Adrenal gland (tissue), 12 donors: ENCODE results near the gene OIT3. TPM values are rescaled to one million over a fixed set of nuclear protein-coding genes. Genes with fewer than 3 reads are reported as not detected.

ENCODE experiments used
- DNase-seq, 7 donors: peaks; one replicate each; pipeline ENCODE4 v3.0.0-alpha.2; 2019 to 2020
- H3K27ac ChIP-seq, 5 donors: fragments of 200-600 bp; sonication (generic) in 4 of 5; 1 replicate in 3 of 5; 2 replicates in 2 of 5; pipeline versions ENCODE4 v1.5.1 to v1.8.0; 2016 to 2020; ENCODE audit warnings: mild to moderate bottlenecking in 1 of 5
- H3K27me3 ChIP-seq: fragments of 200-600 bp; 2 replicates; pipeline ENCODE4 v1.8.0; 2021
- H3K36me3 ChIP-seq, 2 donors: fragments of 200-600 bp; replicated peaks in 1 of 2; 1 replicate in 1 of 2; 2 replicates in 1 of 2; pipeline versions ENCODE4 v1.5.1 to v1.8.0; 2018 to 2022
- H3K4me1 ChIP-seq, 2 donors: fragments of 200-600 bp; replicated peaks in 1 of 2; 1 replicate in 1 of 2; 2 replicates in 1 of 2; pipeline versions ENCODE4 v1.5.1 to v1.8.0; 2018 to 2021
- H3K4me3 ChIP-seq, 4 donors: fragments of 200-600 bp; sonication (generic) in 3 of 4; one replicate each; pipeline ENCODE4 v1.5.1; 2016 to 2018
- H3K9me3 ChIP-seq, 3 donors: fragments of 200-600 bp; sonication (generic) in 1 of 3; replicated peaks in 1 of 3; 1 replicate in 2 of 3; 2 replicates in 1 of 3; pipeline versions ENCODE4 v1.5.1 to v1.8.0; 2016 to 2021
- POLR2A ChIP-seq, 2 donors: fragments of 450-650 bp; IDR thresholded peaks; one replicate each; pipeline ENCODE4 v1.6.1; 2017; ENCODE audit warnings: antibody characterized with exemption in 2 of 2, mild to moderate bottlenecking in 2 of 2, moderate library complexity in 1 of 2
- WGBS, 4 donors: extraction: QIAGEN DNeasy Blood & Tissue Kit in 2 of 4; methylation state at CpG; one replicate each; pipeline versions ENCODE4 v1.1.5 to v1.1.7; 2013 to 2017; 5-methylcytosine and 5-hydroxymethylcytosine counted together
- intact Hi-C, 2 donors: fragments of 100-400 bp; cut with DNase I; formaldehyde crosslinking; loops; one replicate each; pipeline versions ENCODE4 v1.14.1 to v1.15.0; 2022 to 2023
- polyA plus RNA-seq, 3 donors: library from polyadenylated mRNA; stranded (reverse); fragments of 200-250 nt in 2 of 3; fragments of 350-450 nt in 1 of 3; fragmentation: Illumina TruSeq in 1 of 3; extraction: RNeasy Lipid Tissue Mini Kit (QIAGEN cat#74804) in 1 of 3; gene quantifications; one replicate each; pipeline ENCODE4 v1.2.3, GENCODE V29; 2013 to 2014
- total RNA-seq, 9 donors: library from RNA; depleted of rRNA in 4 of 9; stranded (reverse); fragments of >200 nt in 4 of 9; fragments of 120-200 nt in 1 of 9; fragmentation: NEBNext Ultra II Directional in 1 of 9; extraction: Animal tissue kit (Norgen Biotek cat#: 25700) in 1 of 9; gene quantifications; one replicate each; pipeline versions ENCODE4 v1.1.0 to v1.2.4, GENCODE V29; 2013 to 2023
- TF ChIP-seq, protein P1 (sequence below), 6 experiments: fragments of 450-650 bp in 4 of 6; fragments of 200-600 bp in 2 of 6; sonication (generic) in 1 of 6; IDR thresholded peaks; 1 replicate in 5 of 6; 2 replicates in 1 of 6; pipeline versions ENCODE4 v1.5.1 to v1.8.0; 2016 to 2021; ENCODE audit warnings: antibody characterized with exemption in 6 of 6, mild to moderate bottlenecking in 2 of 6, moderate library complexity in 1 of 6
- donor health status: healthy with polysubstance abuse.
- donor health status: Bipolar disorder and iron deficiency.
- donor health status: DM: yes; HTN: yes; CAD: no.
- donor health status: DM: no; HTN: no; CAD: no.
- donor health status: DM: no; HTN: no; CAD: no.
- donor health status: DM: yes; HTN: yes; CAD: no.

Gene OIT3
- total and polyA plus RNA-seq, 12 donors, result 0.08 to 2.1 (median 0.22) TPM; not detected in 5

- WGBS, 4 donors, result 97 to 99% (median 98%) methylated on average over 2 of the region's 2 CpGs
- H3K36me3 ChIP-seq, result no peaks in the 10 kb centered on the region
- TF ChIP-seq, protein P1, sequence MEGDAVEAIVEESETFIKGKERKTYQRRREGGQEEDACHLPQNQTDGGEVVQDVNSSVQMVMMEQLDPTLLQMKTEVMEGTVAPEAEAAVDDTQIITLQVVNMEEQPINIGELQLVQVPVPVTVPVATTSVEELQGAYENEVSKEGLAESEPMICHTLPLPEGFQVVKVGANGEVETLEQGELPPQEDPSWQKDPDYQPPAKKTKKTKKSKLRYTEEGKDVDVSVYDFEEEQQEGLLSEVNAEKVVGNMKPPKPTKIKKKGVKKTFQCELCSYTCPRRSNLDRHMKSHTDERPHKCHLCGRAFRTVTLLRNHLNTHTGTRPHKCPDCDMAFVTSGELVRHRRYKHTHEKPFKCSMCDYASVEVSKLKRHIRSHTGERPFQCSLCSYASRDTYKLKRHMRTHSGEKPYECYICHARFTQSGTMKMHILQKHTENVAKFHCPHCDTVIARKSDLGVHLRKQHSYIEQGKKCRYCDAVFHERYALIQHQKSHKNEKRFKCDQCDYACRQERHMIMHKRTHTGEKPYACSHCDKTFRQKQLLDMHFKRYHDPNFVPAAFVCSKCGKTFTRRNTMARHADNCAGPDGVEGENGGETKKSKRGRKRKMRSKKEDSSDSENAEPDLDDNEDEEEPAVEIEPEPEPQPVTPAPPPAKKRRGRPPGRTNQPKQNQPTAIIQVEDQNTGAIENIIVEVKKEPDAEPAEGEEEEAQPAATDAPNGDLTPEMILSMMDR (IDR thresholded peaks at IDR 0.05), result no peak
- no peak for TF ChIP-seq POLR2A (IDR thresholded peaks at IDR 0.05)
- H3K27ac ChIP-seq, result no peak overlapping the region
- H3K27me3 ChIP-seq, result no peaks in the 10 kb centered on the region
- H3K4me3 ChIP-seq, result no peak overlapping the region
- intact Hi-C loops, result no loop called here
- DNase-seq, result no peak
- H3K4me1 ChIP-seq, result no peaks in the 10 kb centered on the region
- no peaks in the 10 kb centered on the region for H3K9me3 ChIP-seq
These were observed 12.2 kb upstream of the OIT3 start for GRCh38 chr10:72881291-72881690.

DNA sequence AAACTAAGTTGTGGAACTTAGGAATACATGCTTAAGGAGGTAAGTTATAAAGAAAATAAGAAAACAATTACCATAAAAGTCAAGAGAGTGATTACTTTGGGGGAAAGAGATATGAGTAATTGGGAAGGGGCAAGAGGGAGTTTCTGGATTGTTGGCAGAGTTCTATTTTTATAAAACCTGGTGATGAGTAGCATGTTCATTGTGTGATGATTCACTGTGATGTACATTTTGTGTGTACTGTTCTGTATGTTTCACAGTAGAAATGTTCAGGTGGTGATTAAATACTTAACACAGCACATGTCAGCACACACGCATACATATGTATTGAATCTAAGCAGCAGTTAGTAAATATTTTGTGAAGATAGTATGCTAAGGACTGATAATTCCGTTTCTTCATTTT, 9.7 kb upstream of the OIT3 start:
- WGBS, 4 donors, result 93 to 98% (median 94%) methylated on average over 2 of the region's 2 CpGs
- no peak for TF ChIP-seq POLR2A (IDR thresholded peaks at IDR 0.05)
- TF ChIP-seq, protein P1 (IDR thresholded peaks at IDR 0.05), result no peak
- Histone ChIP-seq H3K27me3 (no peaks in the 10 kb centered on the region), H3K4me3 (no peak overlapping the region), H3K9me3 (no peaks in the 10 kb centered on the region), H3K36me3 (no peaks in the 10 kb centered on the region), H3K27ac (no peak overlapping the region), H3K4me1 (peaks cover 0 to 6% of the 10 kb centered on the region in 2 donors)
- DNase-seq, result no peak
- intact Hi-C loops, result no loop called here

GRCh38 chr10:72885953-72886352, 7.6 kb upstream of the OIT3 start:
- H3K4me3 ChIP-seq, result no peak overlapping the region
- no peak for TF ChIP-seq POLR2A (IDR thresholded peaks at IDR 0.05)
- TF ChIP-seq, protein P1 (IDR thresholded peaks at IDR 0.05), result no peak
- no peak for DNase-seq
- no peaks in the 10 kb centered on the region for H3K36me3 ChIP-seq
- H3K9me3 ChIP-seq, result no peaks in the 10 kb centered on the region
- no peaks in the 10 kb centered on the region for H3K27me3 ChIP-seq
- H3K4me1 ChIP-seq, result peaks cover 0 to 6% of the 10 kb centered on the region in 2 donors
- 87 to 97% (median 93%) methylated on average over 2 of the region's 2 CpGs for WGBS, 4 donors
- intact Hi-C loops, result no loop called here
- no peak overlapping the region for H3K27ac ChIP-seq

DNA sequence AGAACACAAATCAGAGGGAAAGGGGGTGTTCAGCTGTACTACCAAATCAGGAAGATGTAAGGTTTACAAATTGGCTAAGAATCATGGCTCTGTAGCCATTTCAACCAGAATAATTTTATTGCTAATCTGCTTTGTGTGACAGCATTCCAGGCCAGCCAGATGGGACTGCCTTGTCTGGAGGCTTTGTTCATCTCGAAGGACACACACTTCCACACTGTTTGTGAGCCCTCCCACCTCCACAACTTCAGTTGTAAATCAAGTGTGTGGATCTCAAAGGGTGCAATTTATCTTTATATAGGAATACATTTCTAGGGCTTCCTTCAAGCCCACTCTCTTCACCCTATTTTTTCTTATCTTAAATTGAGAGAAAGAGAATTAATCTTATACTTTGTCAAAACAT, 6.9 kb upstream of the OIT3 start:
- 37 to 63% (median 58%) methylated on average over 1 of the region's 1 CpG for WGBS, 4 donors
- Histone ChIP-seq H3K9me3 (no peaks in the 10 kb centered on the region), H3K27ac (no peak overlapping the region), H3K27me3 (no peaks in the 10 kb centered on the region), H3K4me1 (peaks cover 0 to 6% of the 10 kb centered on the region in 2 donors), H3K4me3 (no peak overlapping the region), H3K36me3 (no peaks in the 10 kb centered on the region)
- intact Hi-C loops, result no loop called here
- TF ChIP-seq, protein P1 (IDR thresholded peaks at IDR 0.05), result no peak
- TF ChIP-seq POLR2A (IDR thresholded peaks at IDR 0.05), result no peak
- no peak for DNase-seq
